ENCODE data around the gene PTPN1. TPM values are rescaled to one million over a fixed set of nuclear protein-coding genes. Genes with fewer than 3 reads are reported as not detected.

The PTPN1 gene
- total and polyA plus RNA-seq, 10 of the 15 experiments (the other 5 are each of a cell fraction or from before 2014, with no cell fraction given), result 15.9 to 74.7 (median 43.9) TPM

DNA sequence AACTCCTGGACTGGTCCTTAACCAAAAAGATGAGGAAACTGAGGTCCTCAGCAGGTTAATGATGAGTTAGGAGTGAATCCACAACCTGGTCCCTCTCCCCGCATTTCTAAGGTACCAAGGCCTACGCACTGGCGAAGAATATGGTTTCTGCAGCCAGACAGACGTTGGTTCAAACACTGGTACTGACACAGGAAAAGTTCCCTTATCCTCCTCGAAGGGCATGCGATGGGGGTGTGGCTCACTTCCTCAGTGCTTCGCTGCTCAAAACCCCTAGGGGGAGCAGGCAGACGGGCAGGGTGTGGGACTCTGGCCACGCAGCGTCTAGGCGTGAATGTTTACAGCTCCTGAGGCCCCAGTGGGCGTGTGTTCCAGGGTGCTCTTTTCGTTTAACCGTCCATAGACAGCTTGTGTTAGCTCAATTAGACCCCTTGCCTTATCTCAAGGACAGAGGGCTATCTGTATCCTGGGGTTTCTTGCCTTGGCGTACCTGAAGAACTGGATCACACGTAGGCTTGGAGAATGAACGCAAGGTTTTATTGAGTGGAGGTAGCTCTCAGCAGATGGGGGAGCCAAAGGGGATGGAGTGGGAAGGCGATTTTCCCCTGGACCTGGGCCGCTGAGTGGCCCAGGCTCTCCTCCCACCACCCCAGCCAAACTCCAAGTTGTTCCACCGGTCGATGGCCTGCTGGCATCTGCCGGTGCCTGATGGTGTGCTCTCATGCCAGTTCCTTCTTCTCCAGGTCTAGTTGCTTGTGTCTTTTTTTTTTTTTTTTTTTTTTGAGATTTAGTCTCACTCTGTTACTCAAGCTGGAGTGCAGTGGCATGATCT is 31.8 kb upstream of the PTPN1 start (continued):
- TF ChIP-seq, protein P1, sequence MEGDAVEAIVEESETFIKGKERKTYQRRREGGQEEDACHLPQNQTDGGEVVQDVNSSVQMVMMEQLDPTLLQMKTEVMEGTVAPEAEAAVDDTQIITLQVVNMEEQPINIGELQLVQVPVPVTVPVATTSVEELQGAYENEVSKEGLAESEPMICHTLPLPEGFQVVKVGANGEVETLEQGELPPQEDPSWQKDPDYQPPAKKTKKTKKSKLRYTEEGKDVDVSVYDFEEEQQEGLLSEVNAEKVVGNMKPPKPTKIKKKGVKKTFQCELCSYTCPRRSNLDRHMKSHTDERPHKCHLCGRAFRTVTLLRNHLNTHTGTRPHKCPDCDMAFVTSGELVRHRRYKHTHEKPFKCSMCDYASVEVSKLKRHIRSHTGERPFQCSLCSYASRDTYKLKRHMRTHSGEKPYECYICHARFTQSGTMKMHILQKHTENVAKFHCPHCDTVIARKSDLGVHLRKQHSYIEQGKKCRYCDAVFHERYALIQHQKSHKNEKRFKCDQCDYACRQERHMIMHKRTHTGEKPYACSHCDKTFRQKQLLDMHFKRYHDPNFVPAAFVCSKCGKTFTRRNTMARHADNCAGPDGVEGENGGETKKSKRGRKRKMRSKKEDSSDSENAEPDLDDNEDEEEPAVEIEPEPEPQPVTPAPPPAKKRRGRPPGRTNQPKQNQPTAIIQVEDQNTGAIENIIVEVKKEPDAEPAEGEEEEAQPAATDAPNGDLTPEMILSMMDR (IDR thresholded peaks at IDR 0.05 in 2 of 3, conservative IDR thresholded peaks at IDR 0.05 in 1 of 3; ENCODE audit: control insufficient read depth in 2 of 3, extremely low read depth in 1 of 3, insufficient read depth in 1 of 3, low read depth in 3 of 3, low read length in 3 of 3), result peak; percentile 60 to 87 (median 84)
- TF ChIP-seq, protein P2, sequence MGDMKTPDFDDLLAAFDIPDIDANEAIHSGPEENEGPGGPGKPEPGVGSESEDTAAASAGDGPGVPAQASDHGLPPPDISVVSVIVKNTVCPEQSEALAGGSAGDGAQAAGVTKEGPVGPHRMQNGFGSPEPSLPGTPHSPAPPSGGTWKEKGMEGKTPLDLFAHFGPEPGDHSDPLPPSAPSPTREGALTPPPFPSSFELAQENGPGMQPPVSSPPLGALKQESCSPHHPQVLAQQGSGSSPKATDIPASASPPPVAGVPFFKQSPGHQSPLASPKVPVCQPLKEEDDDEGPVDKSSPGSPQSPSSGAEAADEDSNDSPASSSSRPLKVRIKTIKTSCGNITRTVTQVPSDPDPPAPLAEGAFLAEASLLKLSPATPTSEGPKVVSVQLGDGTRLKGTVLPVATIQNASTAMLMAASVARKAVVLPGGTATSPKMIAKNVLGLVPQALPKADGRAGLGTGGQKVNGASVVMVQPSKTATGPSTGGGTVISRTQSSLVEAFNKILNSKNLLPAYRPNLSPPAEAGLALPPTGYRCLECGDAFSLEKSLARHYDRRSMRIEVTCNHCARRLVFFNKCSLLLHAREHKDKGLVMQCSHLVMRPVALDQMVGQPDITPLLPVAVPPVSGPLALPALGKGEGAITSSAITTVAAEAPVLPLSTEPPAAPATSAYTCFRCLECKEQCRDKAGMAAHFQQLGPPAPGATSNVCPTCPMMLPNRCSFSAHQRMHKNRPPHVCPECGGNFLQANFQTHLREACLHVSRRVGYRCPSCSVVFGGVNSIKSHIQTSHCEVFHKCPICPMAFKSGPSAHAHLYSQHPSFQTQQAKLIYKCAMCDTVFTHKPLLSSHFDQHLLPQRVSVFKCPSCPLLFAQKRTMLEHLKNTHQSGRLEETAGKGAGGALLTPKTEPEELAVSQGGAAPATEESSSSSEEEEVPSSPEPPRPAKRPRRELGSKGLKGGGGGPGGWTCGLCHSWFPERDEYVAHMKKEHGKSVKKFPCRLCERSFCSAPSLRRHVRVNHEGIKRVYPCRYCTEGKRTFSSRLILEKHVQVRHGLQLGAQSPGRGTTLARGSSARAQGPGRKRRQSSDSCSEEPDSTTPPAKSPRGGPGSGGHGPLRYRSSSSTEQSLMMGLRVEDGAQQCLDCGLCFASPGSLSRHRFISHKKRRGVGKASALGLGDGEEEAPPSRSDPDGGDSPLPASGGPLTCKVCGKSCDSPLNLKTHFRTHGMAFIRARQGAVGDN (IDR thresholded peaks at IDR 0.05), result peak; percentile 33; the same call in 1 of the 2 replicates
- TF ChIP-seq TCF7 (IDR thresholded peaks at IDR 0.05; ENCODE audit: borderline replicate concordance) (no peak), MLLT1 (IDR thresholded peaks at IDR 0.05) (no peak), CHD1 (IDR thresholded peaks at IDR 0.05; ENCODE audit: low read depth, low read length) (no peak), FOXK2 (IDR thresholded peaks at IDR 0.05) (peak; percentile 18; the same call in 1 of the 2 replicates), RAD21 (IDR thresholded peaks at IDR 0.05; ENCODE audit: insufficient read depth, low read depth, low read length) (peak; percentile 79)

Measured in GM12878 (cell line).